ENCODE measurements around the gene MSRB1.

DNA sequence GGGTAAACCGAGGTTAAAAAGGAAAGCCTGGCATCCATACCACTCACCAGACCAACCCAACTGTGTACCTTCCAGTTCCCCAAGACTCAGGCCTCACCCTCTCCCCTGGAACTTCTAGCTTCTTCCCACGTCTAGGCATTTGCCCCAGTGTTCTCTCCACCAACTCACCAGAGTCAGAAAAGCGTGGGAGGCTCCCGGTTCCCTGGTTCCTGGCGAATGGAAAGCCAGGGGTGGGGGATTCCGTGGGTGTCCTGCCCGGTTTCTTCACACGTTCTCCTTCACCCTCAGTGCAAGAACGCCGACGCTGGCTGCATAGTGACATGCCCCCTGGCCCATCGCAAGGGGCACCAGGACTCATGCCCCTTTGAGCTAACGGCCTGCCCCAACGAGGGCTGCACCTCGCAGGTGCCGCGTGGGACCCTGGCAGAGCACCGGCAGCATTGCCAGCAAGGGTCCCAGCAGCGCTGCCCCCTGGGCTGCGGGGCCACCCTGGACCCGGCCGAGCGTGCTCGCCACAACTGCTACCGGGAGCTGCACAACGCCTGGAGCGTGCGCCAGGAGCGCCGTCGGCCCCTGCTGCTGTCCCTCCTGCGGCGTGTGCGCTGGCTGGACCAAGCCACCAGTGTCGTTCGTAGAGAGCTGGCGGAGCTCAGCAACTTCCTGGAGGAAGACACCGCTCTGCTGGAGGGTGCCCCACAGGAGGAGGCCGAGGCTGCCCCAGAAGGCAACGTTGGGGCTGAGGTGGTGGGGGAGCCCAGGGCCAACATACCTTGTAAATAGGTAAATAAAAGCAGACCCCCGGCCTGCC is 25.4 kb upstream of the MSRB1 start:
- no peak for TF ChIP-seq ARNT (IDR thresholded peaks at IDR 0.05)
- TF ChIP-seq ZNF384 (IDR thresholded peaks at IDR 0.05): no peak
- no peak for TF ChIP-seq SUZ12 (IDR thresholded peaks at IDR 0.05)
- no peak for TF ChIP-seq ELF4 (IDR thresholded peaks at IDR 0.05)
- no peak for TF ChIP-seq HDGF (IDR thresholded peaks at IDR 0.05; ENCODE audit: borderline replicate concordance)
- no peak for TF ChIP-seq FOXM1 (IDR thresholded peaks at IDR 0.05; ENCODE audit: borderline replicate concordance)
- no peak for TF ChIP-seq FOXK2 (IDR thresholded peaks at IDR 0.05)
- no peak for TF ChIP-seq BHLHE40 (IDR thresholded peaks at IDR 0.05; ENCODE audit: borderline replicate concordance)
- TF ChIP-seq, protein P1, sequence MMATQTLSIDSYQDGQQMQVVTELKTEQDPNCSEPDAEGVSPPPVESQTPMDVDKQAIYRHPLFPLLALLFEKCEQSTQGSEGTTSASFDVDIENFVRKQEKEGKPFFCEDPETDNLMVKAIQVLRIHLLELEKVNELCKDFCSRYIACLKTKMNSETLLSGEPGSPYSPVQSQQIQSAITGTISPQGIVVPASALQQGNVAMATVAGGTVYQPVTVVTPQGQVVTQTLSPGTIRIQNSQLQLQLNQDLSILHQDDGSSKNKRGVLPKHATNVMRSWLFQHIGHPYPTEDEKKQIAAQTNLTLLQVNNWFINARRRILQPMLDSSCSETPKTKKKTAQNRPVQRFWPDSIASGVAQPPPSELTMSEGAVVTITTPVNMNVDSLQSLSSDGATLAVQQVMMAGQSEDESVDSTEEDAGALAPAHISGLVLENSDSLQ (IDR thresholded peaks at IDR 0.05): no peak

Data from HEK293T (cell line).